ENCODE measurements around the gene PHLDB3. TPM values are rescaled to one million over a fixed set of nuclear protein-coding genes. Genes with fewer than 3 reads are reported as not detected.

The PHLDB3 gene
- total and polyA plus RNA-seq, 2 of the 13 experiments (the other 11 are each of a cell fraction or from before 2014, with no cell fraction given): 11.3 to 14.5 TPM

DNA sequence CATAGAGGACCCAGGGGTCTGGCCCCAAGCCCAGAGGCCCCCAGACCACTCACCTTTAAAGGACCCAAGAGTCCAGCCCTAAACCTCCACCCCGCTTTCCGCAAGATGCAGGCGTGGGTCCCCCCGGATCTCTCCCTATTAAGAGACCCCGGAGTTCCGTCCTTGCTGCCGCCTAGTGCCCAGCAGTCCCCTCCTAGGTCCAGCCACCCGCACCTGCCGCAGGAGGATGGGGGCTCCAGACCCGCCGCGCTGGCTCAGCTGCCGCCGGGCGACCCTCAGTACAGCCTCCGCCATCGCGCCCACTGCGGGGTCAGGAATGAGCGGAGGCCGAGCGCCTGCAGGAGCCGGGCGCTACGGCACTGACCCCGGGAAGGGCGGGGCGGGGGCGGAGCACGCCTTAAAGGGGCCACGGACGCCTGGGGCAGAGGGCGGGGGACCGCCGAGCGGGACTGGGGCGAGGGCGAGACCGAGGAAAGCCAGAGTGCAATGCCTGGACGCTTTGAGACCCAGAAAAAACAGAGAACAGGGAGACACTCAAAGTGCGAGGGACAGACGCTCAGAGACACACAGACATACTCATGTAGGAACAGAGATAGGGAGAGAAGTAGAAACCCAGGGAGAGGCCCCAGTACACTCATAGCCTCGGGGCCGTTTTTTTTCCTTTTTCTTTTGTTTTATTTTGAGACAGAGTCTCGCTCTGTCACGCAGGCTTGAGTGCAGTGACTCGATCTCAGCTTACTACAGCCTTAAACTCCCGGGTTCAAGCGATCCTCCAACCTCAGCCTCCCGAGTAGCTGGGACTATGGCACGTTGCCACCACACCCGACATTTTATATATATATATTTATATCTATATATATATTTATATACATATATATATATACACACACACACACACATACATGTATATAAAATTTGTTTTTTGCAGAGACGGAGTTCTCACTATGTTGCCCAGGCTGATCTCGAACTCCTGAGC lies 22.6 kb upstream of the PHLDB3 start, which contains the start of gene ETHE1 (continued):
- TF ChIP-seq, protein P1, sequence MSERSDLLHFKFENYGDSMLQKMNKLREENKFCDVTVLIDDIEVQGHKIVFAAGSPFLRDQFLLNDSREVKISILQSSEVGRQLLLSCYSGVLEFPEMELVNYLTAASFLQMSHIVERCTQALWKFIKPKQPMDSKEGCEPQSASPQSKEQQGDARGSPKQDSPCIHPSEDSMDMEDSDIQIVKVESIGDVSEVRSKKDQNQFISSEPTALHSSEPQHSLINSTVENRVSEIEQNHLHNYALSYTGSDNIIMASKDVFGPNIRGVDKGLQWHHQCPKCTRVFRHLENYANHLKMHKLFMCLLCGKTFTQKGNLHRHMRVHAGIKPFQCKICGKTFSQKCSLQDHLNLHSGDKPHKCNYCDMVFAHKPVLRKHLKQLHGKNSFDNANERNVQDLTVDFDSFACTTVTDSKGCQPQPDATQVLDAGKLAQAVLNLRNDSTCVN (CRISPR knock-in tag; IDR thresholded peaks at IDR 0.05; ENCODE audit: borderline replicate concordance): peak; percentile 74; the same call in 1 of the 2 replicates
- TF ChIP-seq SOX6 (IDR thresholded peaks at IDR 0.05) (no peak), SOX6 (CRISPR knock-in tag; IDR thresholded peaks at IDR 0.05) (peak; percentile 28; the same call in 1 of the 2 replicates), RBM22 (optimal IDR thresholded peaks at IDR 0.05; ENCODE audit: low read length) (no peak), MIXL1 (CRISPR knock-in tag; IDR thresholded peaks at IDR 0.05) (no peak), AHR (CRISPR knock-in tag; IDR thresholded peaks at IDR 0.05) (0 out of 2 replicates have a peak, but pooled peaks have one; percentile 57), TEAD3 (CRISPR knock-in tag; optimal IDR thresholded peaks at IDR 0.05; ENCODE audit: borderline replicate concordance) (peak; percentile 40), IKZF1 (IDR thresholded peaks at IDR 0.05) (no peak), ZNF724P (CRISPR knock-in tag; IDR thresholded peaks at IDR 0.05; ENCODE audit: borderline replicate concordance) (peak; percentile 67; the same call in 1 of the 2 replicates), ZFP36L1 (CRISPR knock-in tag; IDR thresholded peaks at IDR 0.05) (peak; percentile 68; the same call in 1 of the 2 replicates), FOXK1 (CRISPR knock-in tag; IDR thresholded peaks at IDR 0.05; ENCODE audit: borderline replicate concordance, low read depth) (no peak), KAT8 (CRISPR knock-in tag; IDR thresholded peaks at IDR 0.05) (peak; percentile 87), PHF8 (CRISPR knock-in tag; IDR thresholded peaks at IDR 0.05) (peak; percentile 91), HNF4G (IDR thresholded peaks at IDR 0.05; ENCODE audit: borderline replicate concordance, low read depth, low read length) (peak; percentile 29; the same call in 1 of the 2 replicates), HNF4G (CRISPR knock-in tag; IDR thresholded peaks at IDR 0.05; ENCODE audit: borderline replicate concordance, low read depth) (peak; percentile 36; the same call in 1 of the 2 replicates)
- TF ChIP-seq, protein P2, sequence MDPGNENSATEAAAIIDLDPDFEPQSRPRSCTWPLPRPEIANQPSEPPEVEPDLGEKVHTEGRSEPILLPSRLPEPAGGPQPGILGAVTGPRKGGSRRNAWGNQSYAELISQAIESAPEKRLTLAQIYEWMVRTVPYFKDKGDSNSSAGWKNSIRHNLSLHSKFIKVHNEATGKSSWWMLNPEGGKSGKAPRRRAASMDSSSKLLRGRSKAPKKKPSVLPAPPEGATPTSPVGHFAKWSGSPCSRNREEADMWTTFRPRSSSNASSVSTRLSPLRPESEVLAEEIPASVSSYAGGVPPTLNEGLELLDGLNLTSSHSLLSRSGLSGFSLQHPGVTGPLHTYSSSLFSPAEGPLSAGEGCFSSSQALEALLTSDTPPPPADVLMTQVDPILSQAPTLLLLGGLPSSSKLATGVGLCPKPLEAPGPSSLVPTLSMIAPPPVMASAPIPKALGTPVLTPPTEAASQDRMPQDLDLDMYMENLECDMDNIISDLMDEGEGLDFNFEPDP (CRISPR knock-in tag; conservative IDR thresholded peaks at IDR 0.05): no peak
- TF ChIP-seq, protein P3, sequence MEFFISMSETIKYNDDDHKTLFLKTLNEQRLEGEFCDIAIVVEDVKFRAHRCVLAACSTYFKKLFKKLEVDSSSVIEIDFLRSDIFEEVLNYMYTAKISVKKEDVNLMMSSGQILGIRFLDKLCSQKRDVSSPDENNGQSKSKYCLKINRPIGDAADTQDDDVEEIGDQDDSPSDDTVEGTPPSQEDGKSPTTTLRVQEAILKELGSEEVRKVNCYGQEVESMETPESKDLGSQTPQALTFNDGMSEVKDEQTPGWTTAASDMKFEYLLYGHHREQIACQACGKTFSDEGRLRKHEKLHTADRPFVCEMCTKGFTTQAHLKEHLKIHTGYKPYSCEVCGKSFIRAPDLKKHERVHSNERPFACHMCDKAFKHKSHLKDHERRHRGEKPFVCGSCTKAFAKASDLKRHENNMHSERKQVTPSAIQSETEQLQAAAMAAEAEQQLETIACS (CRISPR knock-in tag; IDR thresholded peaks at IDR 0.05): peak; percentile 24; the same call in 1 of the 2 replicates
- TF ChIP-seq, protein P4, sequence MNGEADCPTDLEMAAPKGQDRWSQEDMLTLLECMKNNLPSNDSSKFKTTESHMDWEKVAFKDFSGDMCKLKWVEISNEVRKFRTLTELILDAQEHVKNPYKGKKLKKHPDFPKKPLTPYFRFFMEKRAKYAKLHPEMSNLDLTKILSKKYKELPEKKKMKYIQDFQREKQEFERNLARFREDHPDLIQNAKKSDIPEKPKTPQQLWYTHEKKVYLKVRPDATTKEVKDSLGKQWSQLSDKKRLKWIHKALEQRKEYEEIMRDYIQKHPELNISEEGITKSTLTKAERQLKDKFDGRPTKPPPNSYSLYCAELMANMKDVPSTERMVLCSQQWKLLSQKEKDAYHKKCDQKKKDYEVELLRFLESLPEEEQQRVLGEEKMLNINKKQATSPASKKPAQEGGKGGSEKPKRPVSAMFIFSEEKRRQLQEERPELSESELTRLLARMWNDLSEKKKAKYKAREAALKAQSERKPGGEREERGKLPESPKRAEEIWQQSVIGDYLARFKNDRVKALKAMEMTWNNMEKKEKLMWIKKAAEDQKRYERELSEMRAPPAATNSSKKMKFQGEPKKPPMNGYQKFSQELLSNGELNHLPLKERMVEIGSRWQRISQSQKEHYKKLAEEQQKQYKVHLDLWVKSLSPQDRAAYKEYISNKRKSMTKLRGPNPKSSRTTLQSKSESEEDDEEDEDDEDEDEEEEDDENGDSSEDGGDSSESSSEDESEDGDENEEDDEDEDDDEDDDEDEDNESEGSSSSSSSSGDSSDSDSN (CRISPR knock-in tag; IDR thresholded peaks at IDR 0.05): peak; percentile 65
- TF ChIP-seq, protein P5, sequence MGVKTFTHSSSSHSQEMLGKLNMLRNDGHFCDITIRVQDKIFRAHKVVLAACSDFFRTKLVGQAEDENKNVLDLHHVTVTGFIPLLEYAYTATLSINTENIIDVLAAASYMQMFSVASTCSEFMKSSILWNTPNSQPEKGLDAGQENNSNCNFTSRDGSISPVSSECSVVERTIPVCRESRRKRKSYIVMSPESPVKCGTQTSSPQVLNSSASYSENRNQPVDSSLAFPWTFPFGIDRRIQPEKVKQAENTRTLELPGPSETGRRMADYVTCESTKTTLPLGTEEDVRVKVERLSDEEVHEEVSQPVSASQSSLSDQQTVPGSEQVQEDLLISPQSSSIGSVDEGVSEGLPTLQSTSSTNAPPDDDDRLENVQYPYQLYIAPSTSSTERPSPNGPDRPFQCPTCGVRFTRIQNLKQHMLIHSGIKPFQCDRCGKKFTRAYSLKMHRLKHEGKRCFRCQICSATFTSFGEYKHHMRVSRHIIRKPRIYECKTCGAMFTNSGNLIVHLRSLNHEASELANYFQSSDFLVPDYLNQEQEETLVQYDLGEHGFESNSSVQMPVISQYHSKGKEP (CRISPR knock-in tag; IDR thresholded peaks at IDR 0.05): no peak
- TF ChIP-seq, protein P6, sequence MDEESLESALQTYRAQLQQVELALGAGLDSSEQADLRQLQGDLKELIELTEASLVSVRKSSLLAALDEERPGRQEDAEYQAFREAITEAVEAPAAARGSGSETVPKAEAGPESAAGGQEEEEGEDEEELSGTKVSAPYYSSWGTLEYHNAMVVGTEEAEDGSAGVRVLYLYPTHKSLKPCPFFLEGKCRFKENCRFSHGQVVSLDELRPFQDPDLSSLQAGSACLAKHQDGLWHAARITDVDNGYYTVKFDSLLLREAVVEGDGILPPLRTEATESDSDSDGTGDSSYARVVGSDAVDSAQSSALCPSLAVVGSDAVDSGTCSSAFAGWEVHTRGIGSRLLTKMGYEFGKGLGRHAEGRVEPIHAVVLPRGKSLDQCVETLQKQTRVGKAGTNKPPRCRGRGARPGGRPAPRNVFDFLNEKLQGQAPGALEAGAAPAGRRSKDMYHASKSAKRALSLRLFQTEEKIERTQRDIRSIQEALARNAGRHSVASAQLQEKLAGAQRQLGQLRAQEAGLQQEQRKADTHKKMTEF (CRISPR knock-in tag; IDR thresholded peaks at IDR 0.05): peak; percentile 73; the same call in 1 of the 2 replicates
